ENCODE data around the gene CRPPA. TPM values are rescaled to one million over a fixed set of nuclear protein-coding genes. Genes with fewer than 3 reads are reported as not detected.

Gene CRPPA
- total RNA-seq, 2 donors from 2014 or later: 1.7 to 2.1 TPM

GRCh38 chr7:16417906-16418305, 3.4 kb downstream of the CRPPA start:
- ATAC-seq: no peak
- DNase-seq (ENCODE audit: low spot score): no peak
- no peak overlapping the region for H3K27ac Mint-ChIP-seq
- no peaks in the 10 kb centered on the region for H3K9me3 Mint-ChIP-seq
- no peak overlapping the region for H3K4me3 Mint-ChIP-seq
- H3K27me3 Mint-ChIP-seq: no peaks in the 10 kb centered on the region
- H3K36me3 Mint-ChIP-seq: no peaks in the 10 kb centered on the region
- peaks cover 16 to 26% of the 10 kb centered on the region in 2 donors for H3K4me1 Mint-ChIP-seq (ENCODE audit: low read depth in 2 of 2)

GRCh38 chr7:16416289-16417282, 4.8 kb downstream of the CRPPA start:
- H3K27ac Mint-ChIP-seq: no peak overlapping the region

GRCh38 chr7:16412274-16413254, 8.8 kb downstream of the CRPPA start:
- no peaks in the 10 kb centered on the region for H3K27me3 Mint-ChIP-seq
- no peak for ATAC-seq
- no peak for DNase-seq (ENCODE audit: low spot score)

More at GRCh38 chr7:16416289-16417282, 4.8 kb downstream of the CRPPA start:
- ATAC-seq (no peak), DNase-seq (ENCODE audit: low spot score) (no peak)
- no peak overlapping the region for H3K4me3 Mint-ChIP-seq
- H3K9me3 Mint-ChIP-seq: no peaks in the 10 kb centered on the region
- no peaks in the 10 kb centered on the region for H3K36me3 Mint-ChIP-seq
- H3K27me3 Mint-ChIP-seq: no peaks in the 10 kb centered on the region
- peaks cover 13 to 20% of the 10 kb centered on the region in 2 donors for H3K4me1 Mint-ChIP-seq (ENCODE audit: low read depth in 2 of 2)

GRCh38 chr7:16411391-16411790, 9.9 kb downstream of the CRPPA start:
- no peaks in the 10 kb centered on the region for H3K36me3 Mint-ChIP-seq
- H3K27me3 Mint-ChIP-seq: no peaks in the 10 kb centered on the region
- H3K4me1 Mint-ChIP-seq (ENCODE audit: low read depth in 2 of 2): no peaks in the 10 kb centered on the region
- H3K4me3 Mint-ChIP-seq: no peak overlapping the region
- H3K9me3 Mint-ChIP-seq: no peaks in the 10 kb centered on the region
- no peak overlapping the region for H3K27ac Mint-ChIP-seq
- DNase-seq (ENCODE audit: low spot score): no peak
- no peak for ATAC-seq

More at GRCh38 chr7:16412274-16413254, 8.8 kb downstream of the CRPPA start:
- Mint-ChIP-seq H3K9me3 (no peaks in the 10 kb centered on the region), H3K4me3 (no peak overlapping the region), H3K27ac (no peak overlapping the region), H3K4me1 (ENCODE audit: low read depth in 2 of 2) (peaks cover 0 to 3% of the 10 kb centered on the region in 2 donors), H3K36me3 (no peaks in the 10 kb centered on the region)

- no peaks in the 10 kb centered on the region for H3K36me3 Mint-ChIP-seq
- ATAC-seq: no peak
These were observed 11.6 kb downstream of the CRPPA start for GRCh38 chr7:16409777-16410176.

GRCh38 chr7:16404636-16405035, 16.7 kb downstream of the CRPPA start:
- Mint-ChIP-seq H3K4me3 (no peak overlapping the region), H3K27me3 (no peaks in the 10 kb centered on the region), H3K9me3 (peaks cover 9% of the 10 kb centered on the region), H3K36me3 (peaks cover 19% of the 10 kb centered on the region), H3K4me1 (ENCODE audit: low read depth in 2 of 2) (peaks cover 0 to 3% of the 10 kb centered on the region in 2 donors), H3K27ac (no peak overlapping the region)
- DNase-seq (ENCODE audit: low spot score) (no peak), ATAC-seq (no peak)

More at GRCh38 chr7:16409777-16410176, 11.6 kb downstream of the CRPPA start:
- Mint-ChIP-seq H3K4me3 (no peak overlapping the region), H3K27me3 (no peaks in the 10 kb centered on the region), H3K9me3 (no peaks in the 10 kb centered on the region), H3K27ac (no peak overlapping the region), H3K4me1 (ENCODE audit: low read depth in 2 of 2) (no peaks in the 10 kb centered on the region)
- DNase-seq (ENCODE audit: low spot score): no peak

GRCh38 chr7:16403475-16403874, 17.9 kb downstream of the CRPPA start:
- Mint-ChIP-seq H3K4me3 (no peak overlapping the region), H3K36me3 (peaks cover 23% of the 10 kb centered on the region), H3K27ac (no peak overlapping the region), H3K4me1 (ENCODE audit: low read depth in 2 of 2) (peaks cover 0 to 6% of the 10 kb centered on the region in 2 donors), H3K27me3 (no peaks in the 10 kb centered on the region), H3K9me3 (peaks cover 12% of the 10 kb centered on the region)
- no peak for DNase-seq (ENCODE audit: low spot score)
- ATAC-seq: no peak

- no peak overlapping the region for H3K27ac Mint-ChIP-seq
- no peak overlapping the region for H3K4me3 Mint-ChIP-seq
- DNase-seq (ENCODE audit: low spot score): no peak
- peaks cover 23% of the 10 kb centered on the region for H3K36me3 Mint-ChIP-seq
- peaks cover 0 to 6% of the 10 kb centered on the region in 2 donors for H3K4me1 Mint-ChIP-seq (ENCODE audit: low read depth in 2 of 2)
- ATAC-seq: no peak
- peaks cover 12% of the 10 kb centered on the region for H3K9me3 Mint-ChIP-seq
- H3K27me3 Mint-ChIP-seq: no peaks in the 10 kb centered on the region
These were observed 18.4 kb downstream of the CRPPA start for GRCh38 chr7:16402940-16403339.

- Mint-ChIP-seq H3K9me3 (peaks cover 12% of the 10 kb centered on the region), H3K4me1 (ENCODE audit: low read depth in 2 of 2) (peaks cover 0 to 6% of the 10 kb centered on the region in 2 donors), H3K4me3 (no peak overlapping the region), H3K36me3 (peaks cover 23% of the 10 kb centered on the region), H3K27me3 (no peaks in the 10 kb centered on the region), H3K27ac (no peak overlapping the region)
- ATAC-seq (no peak), DNase-seq (ENCODE audit: low spot score) (no peak)
These were observed 19.2 kb downstream of the CRPPA start for GRCh38 chr7:16402091-16402490.

- peaks cover 19% of the 10 kb centered on the region for H3K9me3 Mint-ChIP-seq
- H3K4me3 Mint-ChIP-seq: no peak overlapping the region
- ATAC-seq (no peak), DNase-seq (ENCODE audit: low spot score) (no peak)
- no peak overlapping the region for H3K27ac Mint-ChIP-seq
- H3K36me3 Mint-ChIP-seq: peaks cover 32% of the 10 kb centered on the region
- no peaks in the 10 kb centered on the region for H3K27me3 Mint-ChIP-seq
- peaks cover 7 to 16% of the 10 kb centered on the region in 2 donors for H3K4me1 Mint-ChIP-seq (ENCODE audit: low read depth in 2 of 2)
These were observed 20.5 kb downstream of the CRPPA start for GRCh38 chr7:16400893-16401275.

- Mint-ChIP-seq H3K4me1 (ENCODE audit: low read depth in 2 of 2) (peaks cover 7 to 16% of the 10 kb centered on the region in 2 donors), H3K9me3 (peaks cover 19% of the 10 kb centered on the region), H3K4me3 (no peak overlapping the region), H3K27ac (no peak overlapping the region), H3K36me3 (peaks cover 32% of the 10 kb centered on the region), H3K27me3 (no peaks in the 10 kb centered on the region)
- ATAC-seq: no peak
- no peak for DNase-seq (ENCODE audit: low spot score)
These were observed 21.1 kb downstream of the CRPPA start for GRCh38 chr7:16399916-16400892.

GRCh38 chr7:16399265-16399831, 22.0 kb downstream of the CRPPA start:
- H3K27ac Mint-ChIP-seq: no peak overlapping the region
- H3K4me1 Mint-ChIP-seq (ENCODE audit: low read depth in 2 of 2): peaks cover 7 to 16% of the 10 kb centered on the region in 2 donors
- no peak overlapping the region for H3K4me3 Mint-ChIP-seq
- peaks cover 32% of the 10 kb centered on the region for H3K36me3 Mint-ChIP-seq
- H3K27me3 Mint-ChIP-seq: no peaks in the 10 kb centered on the region
- H3K9me3 Mint-ChIP-seq: peaks cover 19% of the 10 kb centered on the region
- DNase-seq (ENCODE audit: low spot score): no peak
- ATAC-seq: no peak
